Omental fat pad (tissue), 4 donors: ENCODE data around the gene GHR. TPM values are rescaled to one million over a fixed set of nuclear protein-coding genes. Genes with fewer than 3 reads are reported as not detected.

Experiments used
- ATAC-seq: fragments of 150-250 bp; one replicate; pipeline ENCODE4 v1.9.1; 2016; ENCODE audit warnings: mild to moderate bottlenecking, moderate library complexity; ENCODE audit not compliant: low FRiP score
- DNase-seq: peaks from one replicate; pipeline ENCODE4 v3.0.0-alpha.2; 2019; ENCODE audit warnings: low spot score
- CTCF ChIP-seq, 3 donors: fragments of 450-650 bp; IDR thresholded peaks; one replicate each; pipeline ENCODE4 v1.5.1; 2016 to 2017; ENCODE audit warnings: antibody characterized with exemption in 3 of 3, mild to moderate bottlenecking in 3 of 3, moderate library complexity in 2 of 3
- total RNA-seq, 4 donors: library from RNA; depleted of rRNA; stranded (reverse); fragments of >200 nt; gene quantifications; one replicate each; pipeline ENCODE4 v1.1.0, GENCODE V29; 2016

GHR gene
- total RNA-seq, 4 donors from 2014 or later: 83.2 to 226 (median 133) TPM

GRCh38 chr5:42542106-42542505 is 118.9 kb downstream of the GHR start:
- ATAC-seq (no peak), DNase-seq (no peak)

DNA sequence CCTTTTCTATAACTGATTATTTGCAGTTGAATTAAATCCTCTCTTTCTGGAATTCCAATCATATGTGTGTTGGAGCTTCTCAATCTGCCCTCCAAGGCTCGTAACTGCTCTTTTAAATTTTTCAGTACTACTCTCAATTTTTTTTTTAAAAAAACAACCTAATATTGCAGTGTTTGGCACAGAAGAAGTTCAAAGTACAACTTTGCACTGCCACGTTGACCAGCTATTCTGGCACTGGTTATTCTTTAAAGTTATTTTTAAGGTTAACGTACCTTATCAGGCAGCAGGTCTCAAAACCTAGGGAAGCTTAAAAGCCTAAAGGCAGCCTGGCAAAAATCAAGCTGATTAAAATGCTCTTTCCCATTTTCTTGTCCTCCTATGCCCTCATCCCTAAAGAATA is 120.5 kb downstream of the GHR start:
- ATAC-seq (no peak), DNase-seq (no peak)
- no peak for TF ChIP-seq CTCF (IDR thresholded peaks at IDR 0.05)

More at GRCh38 chr5:42542106-42542505, 118.9 kb downstream of the GHR start:
- TF ChIP-seq CTCF (IDR thresholded peaks at IDR 0.05): no peak

DNA sequence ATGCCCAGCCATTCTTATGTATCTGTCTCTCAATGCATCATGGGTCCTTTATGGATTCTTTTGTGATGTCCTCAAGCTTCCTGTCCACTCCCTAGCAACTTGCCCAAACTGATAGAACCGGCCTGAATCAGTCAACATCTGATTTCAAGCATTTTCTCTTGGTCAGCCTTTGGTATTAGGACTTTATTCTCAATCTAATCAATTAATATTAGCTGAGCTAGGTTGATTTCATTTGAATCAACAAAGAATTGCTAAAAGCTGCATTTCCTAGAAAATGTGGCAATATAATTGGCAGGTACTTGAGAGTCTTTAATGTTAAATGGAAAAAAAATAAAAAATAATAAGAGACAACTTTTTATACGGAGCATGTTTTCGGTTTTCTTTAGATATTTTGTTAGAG is 121.8 kb downstream of the GHR start:
- DNase-seq (no peak), ATAC-seq (no peak)
- TF ChIP-seq CTCF (IDR thresholded peaks at IDR 0.05): no peak

DNA sequence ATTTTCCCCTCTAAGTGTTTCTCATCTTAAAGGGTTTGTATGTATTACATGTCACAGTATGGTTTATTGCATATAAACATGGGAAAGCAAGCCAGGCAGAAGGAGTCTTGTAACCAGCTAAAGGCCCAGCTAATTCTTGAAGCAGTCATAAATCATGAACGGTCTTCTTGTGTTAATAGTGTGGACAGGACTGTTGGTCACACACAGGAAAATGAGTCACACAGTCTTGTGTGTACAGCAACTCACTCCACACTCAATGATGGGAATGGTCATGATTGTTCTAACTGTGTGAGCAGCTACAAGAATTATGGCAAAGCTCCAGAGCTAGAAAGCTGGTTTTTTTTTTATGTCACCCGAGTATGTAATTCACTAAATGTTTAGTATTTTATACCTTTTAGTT is 123.9 kb downstream of the GHR start:
- no peak for TF ChIP-seq CTCF (IDR thresholded peaks at IDR 0.05)
- DNase-seq (no peak), ATAC-seq (peak; percentile 44)

DNA sequence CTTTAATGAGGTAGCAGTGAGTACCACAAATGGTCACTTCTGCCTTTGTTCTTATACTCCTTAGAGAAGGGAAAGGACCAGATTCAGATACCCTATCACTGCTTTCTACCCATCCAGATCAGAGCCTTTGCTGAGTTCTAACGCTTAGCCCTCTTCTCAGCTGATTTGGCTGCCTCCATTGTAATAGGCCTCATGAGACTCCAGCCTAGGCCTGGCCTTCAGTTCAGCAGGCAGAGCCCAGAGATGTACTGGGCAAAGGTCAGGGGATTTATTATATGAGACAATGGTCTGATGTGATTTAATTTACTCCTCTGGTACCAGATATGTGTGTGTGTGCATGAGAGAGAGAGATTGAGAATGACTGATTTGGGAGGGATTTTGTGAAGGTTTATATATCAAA is 124.7 kb downstream of the GHR start:
- DNase-seq: no peak
- no peak for ATAC-seq
- TF ChIP-seq CTCF (IDR thresholded peaks at IDR 0.05): no peak

- ATAC-seq: no peak
These were observed 129.4 kb downstream of the GHR start for GRCh38 chr5:42552597-42552996.

More at GRCh38 chr5:42552597-42552996, 129.4 kb downstream of the GHR start:
- DNase-seq: no peak
- TF ChIP-seq CTCF (IDR thresholded peaks at IDR 0.05): no peak
